HepG2 (cell line): ENCODE measurements around the gene UTS2R. TPM values are rescaled to one million over a fixed set of nuclear protein-coding genes. Genes with fewer than 3 reads are reported as not detected.

ENCODE experiments used
- ATF3 ChIP-seq: sonication (generic); formaldehyde crosslinking; IDR thresholded peaks from 2 replicates; pipeline ENCODE4 v1.4.0; 2020; ENCODE audit warnings: missing genetic modification reagents
- ATF7 ChIP-seq, 2 experiments: fragments of 450-650 bp in 1 of 2; sonication (generic) in 1 of 2; formaldehyde crosslinking in 1 of 2; IDR thresholded peaks; 2 replicates each; pipeline versions ENCODE4 v1.4.0 to v1.6.1; 2016 to 2020; ENCODE audit warnings: antibody characterized with exemption in 1 of 2, mild to moderate bottlenecking in 1 of 2, missing genetic modification reagents in 1 of 2
- DR1 ChIP-seq: sonication (generic); formaldehyde crosslinking; IDR thresholded peaks from 2 replicates; pipeline ENCODE4 v1.8.0; 2021; ENCODE audit warnings: mild to moderate bottlenecking, missing genetic modification reagents, inconsistent platforms
- GZF1 ChIP-seq: sonication (generic); formaldehyde crosslinking; IDR thresholded peaks from 2 replicates; pipeline ENCODE4 v1.5.1; 2020; ENCODE audit warnings: mild to moderate bottlenecking, missing genetic modification reagents
- HOXD1 ChIP-seq: sonication (generic); formaldehyde crosslinking; IDR thresholded peaks from 2 replicates; pipeline ENCODE4 v1.5.0; 2020; ENCODE audit warnings: missing genetic modification reagents
- IRF9 ChIP-seq: sonication (generic); formaldehyde crosslinking; IDR thresholded peaks from 2 replicates; pipeline ENCODE4 v1.8.0; 2022; ENCODE audit warnings: missing genetic modification reagents, mild to moderate bottlenecking, borderline replicate concordance
- KAT2B ChIP-seq: fragments of 150-350 bp; IDR thresholded peaks from 2 replicates; pipeline ENCODE4 v1.6.1; 2014; ENCODE audit warnings: low read depth, low read length, borderline replicate concordance
- KMT2B ChIP-seq: IDR thresholded peaks from 2 replicates; pipeline ENCODE4 v1.6.1; 2016; ENCODE audit warnings: missing genetic modification reagents, missing compliant biosample characterization
- NR0B2 ChIP-seq: sonication (generic); formaldehyde crosslinking; IDR thresholded peaks from 2 replicates; pipeline ENCODE4 v1.4.0; 2020; ENCODE audit warnings: mild to moderate bottlenecking, missing genetic modification reagents
- PAX8 ChIP-seq: sonication (generic); formaldehyde crosslinking; IDR thresholded peaks from 2 replicates; pipeline ENCODE4 v1.8.0; 2022; ENCODE audit warnings: mild to moderate bottlenecking, missing genetic modification reagents, borderline replicate concordance
- RAD51 ChIP-seq: fragments of 450-650 bp; IDR thresholded peaks from 2 replicates; pipeline ENCODE4 v1.6.1; 2016; ENCODE audit warnings: borderline replicate concordance
- REXO4 ChIP-seq: sonication (generic); formaldehyde crosslinking; IDR thresholded peaks from 2 replicates; pipeline ENCODE4 v1.8.0; 2022; ENCODE audit warnings: missing genetic modification reagents, mild to moderate bottlenecking, borderline replicate concordance
- SOX5 ChIP-seq: IDR thresholded peaks from 2 replicates; pipeline ENCODE4 v1.6.1; 2016; ENCODE audit warnings: borderline replicate concordance
- TFAP4 ChIP-seq: sonication (generic); IDR thresholded peaks from 2 replicates; pipeline ENCODE4 v1.6.1; 2016; ENCODE audit warnings: low read depth, borderline replicate concordance
- ZMAT3 ChIP-seq: sonication (generic); formaldehyde crosslinking; conservative IDR thresholded peaks from 2 replicates; pipeline ENCODE4 v1.7.0; 2021; ENCODE audit warnings: missing genetic modification reagents
- ZNF12 ChIP-seq: sonication (generic); formaldehyde crosslinking; IDR thresholded peaks from 2 replicates; pipeline ENCODE4 v1.5.0; 2020; ENCODE audit warnings: missing genetic modification reagents
- ZNF275 ChIP-seq: sonication (generic); formaldehyde crosslinking; IDR thresholded peaks from 2 replicates; pipeline ENCODE4 v1.8.0; 2022; ENCODE audit warnings: missing genetic modification reagents, mild to moderate bottlenecking, inconsistent platforms, borderline replicate concordance
- ZNF512B ChIP-seq: sonication (generic); formaldehyde crosslinking; IDR thresholded peaks from 2 replicates; pipeline ENCODE4 v1.5.1; 2020; ENCODE audit warnings: missing genetic modification reagents, mild to moderate bottlenecking, borderline replicate concordance
- ZNF557 ChIP-seq: sonication (generic); formaldehyde crosslinking; IDR thresholded peaks from 2 replicates; pipeline ENCODE4 v1.4.0; 2020; ENCODE audit warnings: missing genetic modification reagents
- ZNF607 ChIP-seq: sonication (generic); formaldehyde crosslinking; IDR thresholded peaks from 2 replicates; pipeline ENCODE4 v1.5.1; 2020; ENCODE audit warnings: missing genetic modification reagents, mild to moderate bottlenecking, borderline replicate concordance
- ZNF720 ChIP-seq: sonication (generic); formaldehyde crosslinking; IDR thresholded peaks from 2 replicates; pipeline ENCODE4 v1.4.0; 2020; ENCODE audit warnings: missing genetic modification reagents
- ZSCAN25 ChIP-seq: sonication (generic); formaldehyde crosslinking; IDR thresholded peaks from 2 replicates; pipeline ENCODE4 v1.8.0; 2022; ENCODE audit warnings: mild to moderate bottlenecking, missing genetic modification reagents
- polyA plus RNA-seq, 8 experiments: library from polyadenylated mRNA; depleted of rRNA in 3 of 8; stranded (reverse) in 7 of 8; unstranded in 1 of 8; fragments of >200 nt; fragmentation: Illumina TruSeq in 4 of 8; extraction: Trizol in 4 of 8; gene quantifications; 2 replicates each; pipeline versions ENCODE4 v1.2.1 to v1.2.3, GENCODE V29; 2011 to 2016; ENCODE audit warnings: low read depth in 4 of 8, missing spikeins in 1 of 8, mixed read lengths in 1 of 8; ENCODE audit not compliant: insufficient read depth in 1 of 8
- total RNA-seq, 5 experiments: library from RNA; depleted of rRNA; stranded (reverse); fragments of >200 nt; fragmentation: Illumina TruSeq; extraction: Trizol; gene quantifications; 2 replicates each; pipeline ENCODE4 v1.2.3, GENCODE V29; 2016; ENCODE audit warnings: low read depth in 1 of 5

The UTS2R gene
- total and polyA plus RNA-seq, 2 of the 13 experiments (the other 11 are each of a cell fraction or from before 2014, with no cell fraction given) = 0.13 to 0.15 TPM

GRCh38 chr17:82370471-82371332 lies 863 bp upstream of the UTS2R start (continued):
- TF ChIP-seq GZF1 = peak; percentile 67; the same call in 1 of the 2 replicates
- peak; percentile 95 for TF ChIP-seq ZNF607 (CRISPR knock-in tag)
- TF ChIP-seq REXO4 (CRISPR knock-in tag) = no peak
- no peak for TF ChIP-seq ATF7 (IDR thresholded peaks at IDR 0.05)
- TF ChIP-seq ATF7 (CRISPR knock-in tag; IDR thresholded peaks at IDR 0.05) = peak; percentile 53; the same call in 1 of the 2 replicates
- peak; percentile 97 for TF ChIP-seq ZNF557 (CRISPR knock-in tag)
- no peak for TF ChIP-seq ZNF720 (CRISPR knock-in tag)
- no peak for TF ChIP-seq KAT2B
- TF ChIP-seq ATF3 (CRISPR knock-in tag) = peak; percentile 59; the same call in 1 of the 2 replicates
- no peak for TF ChIP-seq PAX8 (CRISPR knock-in tag)
- TF ChIP-seq ZNF12 (CRISPR knock-in tag) = peak; percentile 71
- TF ChIP-seq RAD51 = no peak
- TF ChIP-seq HOXD1 (CRISPR knock-in tag) = peak; percentile 85; the same call in 1 of the 2 replicates
- TF ChIP-seq IRF9 (CRISPR knock-in tag) = peak; percentile 88; the same call in 1 of the 2 replicates
- peak; percentile 59 for TF ChIP-seq DR1 (CRISPR knock-in tag)
- peak; percentile 72; the same call in 1 of the 2 replicates for TF ChIP-seq SOX5 (CRISPR knock-in tag)
- TF ChIP-seq ZNF275 (CRISPR knock-in tag) = peak; percentile 96; the same call in 1 of the 2 replicates
- peak; percentile 89 for TF ChIP-seq NR0B2 (CRISPR knock-in tag)
- TF ChIP-seq TFAP4 = peak; percentile 71
- TF ChIP-seq ZNF512B (CRISPR knock-in tag) = 0 out of 2 replicates have a peak, but pooled peaks have one; percentile 52
- peak; percentile 79 for TF ChIP-seq ZSCAN25 (CRISPR knock-in tag)
- peak; percentile 88 for TF ChIP-seq KMT2B (CRISPR knock-in tag)
- TF ChIP-seq ZMAT3 (CRISPR knock-in tag) = peak; percentile 86; the same call in 1 of the 2 replicates
